ENCODE results near the gene ZNF747.
"Not testable (repeated sequence)": the region's sequence is repeated elsewhere in the genome, so short reads cannot be mapped to it uniquely, and the experiment has no call there.

The ZNF747 gene

DNA sequence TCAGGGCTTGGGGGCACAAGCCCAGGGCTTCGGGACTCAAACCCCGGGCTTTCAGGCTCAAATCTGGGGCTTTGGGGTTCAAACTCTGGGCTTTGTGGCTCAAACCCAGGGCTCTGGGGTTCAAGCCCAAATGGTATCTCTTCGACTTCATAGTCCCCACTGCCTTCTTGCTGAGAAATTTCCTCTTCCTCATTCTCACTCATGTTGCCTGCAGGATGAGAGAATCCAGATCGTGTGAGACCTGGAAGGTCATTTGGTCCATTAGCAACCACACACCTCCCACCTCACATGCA is 8.9 kb downstream of the ZNF747 start:
- Histone ChIP-seq H3K4me3 (ENCODE audit: low read depth in 1 of 2, low read length in 2 of 2) (peak overlapping the region; percentile 75 to 77), H3K36me3 (ENCODE audit: control insufficient read depth in 1 of 2, insufficient read depth in 2 of 2, low read length in 2 of 2) (peaks cover 0 to 11% of the 10 kb centered on the region in 2 donors), H3K9ac (ENCODE audit: low read depth in 1 of 2, low read length in 2 of 2) (peak overlapping the region; percentile 68 to 72), H3K27ac (ENCODE audit: low read depth, low read length) (peak overlapping the region; percentile 65), H3K4me1 (ENCODE audit: control insufficient read depth in 1 of 2, insufficient read depth in 2 of 2, low read length in 2 of 2) (peaks cover 29 to 51% of the 10 kb centered on the region in 2 donors), H3K27me3 (ENCODE audit: control insufficient read depth in 1 of 2, insufficient read depth in 2 of 2, low read length in 2 of 2) (no peaks in the 10 kb centered on the region), H3K9me3 (ENCODE audit: control insufficient read depth in 1 of 2, low read length in 2 of 2) (no peaks in the 10 kb centered on the region)

DNA sequence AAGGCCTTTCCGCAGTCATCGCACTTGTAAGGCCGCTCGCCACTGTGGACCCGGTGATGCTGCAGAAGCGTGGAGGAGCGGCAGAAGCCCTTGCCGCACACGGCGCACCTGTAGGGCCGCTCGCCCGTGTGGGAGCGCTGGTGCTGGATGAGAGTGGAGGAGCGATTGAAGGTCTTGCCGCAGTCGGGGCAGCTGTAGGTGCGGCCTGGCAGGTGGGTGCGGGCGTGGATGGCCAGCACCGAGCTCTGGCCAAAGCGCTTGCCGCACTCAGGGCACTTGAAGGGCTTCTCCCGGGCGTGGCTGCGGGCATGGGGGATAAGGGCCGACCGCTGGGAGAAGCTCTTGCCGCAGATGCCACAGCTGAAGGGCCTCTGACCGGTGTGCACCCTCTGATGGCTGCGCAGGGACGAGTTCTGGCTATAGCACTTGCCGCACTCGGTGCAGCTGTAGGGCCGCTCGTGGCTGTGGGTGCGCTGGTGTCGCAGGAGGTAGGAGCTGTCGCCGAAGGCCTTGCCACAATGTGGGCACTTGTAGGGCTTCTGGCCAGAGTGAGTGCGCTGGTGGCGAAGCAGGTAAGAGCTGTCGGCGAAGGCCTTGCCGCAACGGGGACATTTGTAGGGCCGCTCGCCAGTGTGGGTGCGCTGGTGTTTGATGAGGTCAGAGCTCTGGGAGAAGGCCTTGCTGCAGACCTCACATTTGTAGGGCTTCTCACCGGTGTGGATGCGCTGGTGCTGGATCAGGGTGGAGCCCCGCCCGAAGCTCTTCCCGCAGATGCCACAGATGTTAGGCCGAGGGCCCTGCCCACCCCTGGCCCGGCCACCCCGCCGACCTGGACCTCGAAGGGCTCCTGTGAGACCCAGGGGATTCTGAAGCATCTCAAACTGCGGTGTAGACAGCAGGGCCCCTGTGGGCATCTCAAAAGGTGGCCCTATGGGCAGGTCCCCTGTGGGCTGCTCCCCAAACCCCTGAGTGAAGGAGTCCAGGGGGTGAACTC is 9.8 kb downstream of the ZNF747 start:
- H3K27me3 ChIP-seq (ENCODE audit: control insufficient read depth in 1 of 2, insufficient read depth in 2 of 2, low read length in 2 of 2), result no peaks in the 10 kb centered on the region
- no peak overlapping the region for H3K9ac ChIP-seq (ENCODE audit: low read depth in 1 of 2, low read length in 2 of 2)
- H3K9me3 ChIP-seq (ENCODE audit: control insufficient read depth in 1 of 2, low read length in 2 of 2), result no peaks in the 10 kb centered on the region
- H3K36me3 ChIP-seq (ENCODE audit: control insufficient read depth in 1 of 2, insufficient read depth in 2 of 2, low read length in 2 of 2), result peaks cover 0 to 8% of the 10 kb centered on the region in 2 donors
- H3K4me3 ChIP-seq (ENCODE audit: low read depth in 1 of 2, low read length in 2 of 2), result no peak overlapping the region
- peaks cover 29 to 49% of the 10 kb centered on the region in 2 donors for H3K4me1 ChIP-seq (ENCODE audit: control insufficient read depth in 1 of 2, insufficient read depth in 2 of 2, low read length in 2 of 2)
- no peak overlapping the region for H3K27ac ChIP-seq (ENCODE audit: low read depth, low read length)

DNA sequence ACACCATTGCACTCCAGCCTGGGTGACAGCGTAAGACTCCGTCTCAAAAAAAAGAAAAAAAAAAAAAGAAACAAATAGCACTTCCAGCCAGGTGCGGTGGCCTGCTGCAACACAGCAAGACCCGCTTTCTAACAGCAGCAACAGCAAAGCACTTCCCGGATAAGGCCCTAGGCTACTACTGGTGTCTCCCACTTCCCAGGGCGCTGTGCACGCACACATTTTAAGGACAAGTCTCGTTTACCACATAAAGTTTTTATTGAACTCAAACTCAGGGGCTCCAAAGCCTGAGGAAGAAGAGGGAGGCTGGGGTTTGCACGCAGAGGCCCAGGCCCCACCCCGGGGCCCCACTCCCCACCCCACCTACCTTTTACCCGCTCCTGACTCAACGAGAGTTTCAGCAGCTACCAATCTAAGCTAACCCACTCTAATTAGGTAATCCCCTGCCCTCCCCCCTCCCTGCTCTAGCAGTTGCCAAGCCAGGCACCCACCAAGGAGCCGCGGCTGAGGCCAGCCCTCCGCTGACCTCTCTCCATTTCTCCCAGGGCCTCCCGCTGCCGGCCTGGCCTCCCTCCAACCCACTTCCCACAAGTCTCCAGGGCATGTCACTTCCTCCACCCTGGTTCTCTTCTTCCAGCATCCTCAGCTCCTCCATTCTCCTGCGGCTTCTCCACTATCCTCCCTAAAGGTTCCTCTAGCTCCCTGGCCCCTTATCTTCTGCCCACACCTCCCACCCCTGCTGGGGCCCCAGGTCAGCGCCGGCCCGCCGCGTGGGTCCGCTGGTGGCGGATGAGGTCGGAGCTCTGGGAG is 10.7 kb downstream of the ZNF747 start:
- H3K9me3 ChIP-seq (ENCODE audit: control insufficient read depth in 1 of 2, low read length in 2 of 2), result no peaks in the 10 kb centered on the region
- no peak overlapping the region for H3K9ac ChIP-seq (ENCODE audit: low read depth in 1 of 2, low read length in 2 of 2)
- H3K27ac ChIP-seq (ENCODE audit: low read depth, low read length), result no peak overlapping the region
- H3K4me3 ChIP-seq (ENCODE audit: low read depth in 1 of 2, low read length in 2 of 2), result no peak overlapping the region
- peaks cover 29 to 44% of the 10 kb centered on the region in 2 donors for H3K4me1 ChIP-seq (ENCODE audit: control insufficient read depth in 1 of 2, insufficient read depth in 2 of 2, low read length in 2 of 2)
- H3K27me3 ChIP-seq (ENCODE audit: control insufficient read depth in 1 of 2, insufficient read depth in 2 of 2, low read length in 2 of 2), result no peaks in the 10 kb centered on the region
- peaks cover 0 to 8% of the 10 kb centered on the region in 2 donors for H3K36me3 ChIP-seq (ENCODE audit: control insufficient read depth in 1 of 2, insufficient read depth in 2 of 2, low read length in 2 of 2)

DNA sequence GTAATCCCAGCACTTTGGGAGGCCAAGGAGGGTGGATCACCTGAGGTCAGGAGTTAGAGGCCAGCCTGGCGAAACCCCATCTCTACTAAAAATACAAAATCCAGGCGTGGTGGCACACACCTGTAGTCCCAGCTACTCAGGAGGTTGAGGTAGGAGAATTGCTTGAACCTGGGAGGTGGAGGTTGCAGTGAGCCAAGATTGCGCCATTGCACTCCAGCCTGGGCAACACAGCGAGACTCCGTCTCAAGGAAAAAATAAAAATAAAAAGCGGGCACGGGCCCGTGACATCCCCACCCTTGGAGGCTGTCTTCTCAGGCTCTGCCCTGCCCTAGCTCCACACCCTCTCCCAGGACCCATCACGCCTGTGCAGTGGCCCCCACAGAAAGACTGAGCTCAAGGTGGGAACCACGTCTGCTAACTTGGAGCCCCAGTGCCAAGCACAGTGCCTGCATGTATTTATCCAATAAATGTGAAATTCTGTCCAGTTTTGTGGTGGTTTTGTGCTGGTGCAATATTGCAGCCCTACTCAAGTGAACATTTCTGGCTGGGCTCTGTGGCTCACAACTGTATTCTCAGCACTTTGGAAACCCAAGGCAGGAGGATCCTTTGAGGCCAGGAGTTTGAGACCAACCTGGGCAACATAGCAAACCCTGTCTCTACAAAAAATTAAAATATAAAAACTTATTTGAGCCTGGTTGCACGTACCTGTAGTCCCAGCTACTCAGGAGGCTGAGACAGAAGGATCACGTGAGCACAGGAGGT is 11.8 kb downstream of the ZNF747 start:
- H3K27ac ChIP-seq (ENCODE audit: low read depth, low read length); H3K9me3 ChIP-seq (ENCODE audit: control insufficient read depth in 1 of 2, low read length in 2 of 2); H3K4me3 ChIP-seq (ENCODE audit: low read depth in 1 of 2, low read length in 2 of 2); H3K27me3 ChIP-seq (ENCODE audit: control insufficient read depth in 1 of 2, insufficient read depth in 2 of 2, low read length in 2 of 2); H3K9ac ChIP-seq (ENCODE audit: low read depth in 1 of 2, low read length in 2 of 2); H3K36me3 ChIP-seq (ENCODE audit: control insufficient read depth in 1 of 2, insufficient read depth in 2 of 2, low read length in 2 of 2): not testable (repeated sequence)
- peaks cover 26 to 34% of the 10 kb centered on the region in 2 donors for H3K4me1 ChIP-seq (ENCODE audit: control insufficient read depth in 1 of 2, insufficient read depth in 2 of 2, low read length in 2 of 2)

DNA sequence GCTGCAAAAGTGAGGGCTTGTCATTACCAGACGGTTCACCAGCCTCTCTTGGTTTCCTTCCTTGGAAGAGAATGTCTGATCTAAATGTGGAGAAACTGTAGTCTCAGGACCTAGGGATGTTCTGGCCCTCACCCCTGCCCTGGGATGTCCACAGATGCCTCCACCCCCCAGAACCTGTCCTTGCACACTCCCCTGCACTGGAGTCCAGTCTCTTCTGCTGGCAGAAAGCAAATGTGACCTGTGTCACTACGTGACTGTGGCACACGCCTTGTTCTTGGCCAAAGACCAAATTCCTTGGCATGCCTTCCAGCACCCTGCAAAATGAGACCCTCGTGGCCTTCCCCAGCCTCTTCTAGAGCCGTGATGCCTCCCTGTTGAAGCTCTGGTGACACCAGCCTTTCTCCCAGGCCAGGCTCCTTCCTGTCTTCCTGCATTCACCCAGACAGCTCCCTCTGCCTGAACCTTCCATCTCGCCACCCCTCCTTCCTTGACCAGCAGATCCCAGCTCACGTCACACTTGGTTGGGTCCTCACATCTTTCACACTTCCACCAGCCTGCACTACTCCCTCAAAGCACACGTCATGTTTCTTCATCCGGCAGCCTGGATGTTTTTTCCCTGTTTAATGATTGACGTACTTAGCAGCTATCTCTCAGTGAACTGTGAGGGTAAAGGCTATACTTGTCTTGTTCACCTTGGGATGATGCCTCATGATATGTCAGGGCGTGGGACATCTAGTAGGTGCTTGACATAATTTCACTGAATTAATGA is 12.6 kb downstream of the ZNF747 start:
- no peaks in the 10 kb centered on the region for H3K9me3 ChIP-seq (ENCODE audit: control insufficient read depth in 1 of 2, low read length in 2 of 2)
- peak overlapping the region; percentile 41 for H3K27ac ChIP-seq (ENCODE audit: low read depth, low read length)
- H3K9ac ChIP-seq (ENCODE audit: low read depth in 1 of 2, low read length in 2 of 2), result no peak overlapping the region
- H3K36me3 ChIP-seq (ENCODE audit: control insufficient read depth in 1 of 2, insufficient read depth in 2 of 2, low read length in 2 of 2), result peaks cover 0 to 11% of the 10 kb centered on the region in 2 donors
- peaks cover 21 to 29% of the 10 kb centered on the region in 2 donors for H3K4me1 ChIP-seq (ENCODE audit: control insufficient read depth in 1 of 2, insufficient read depth in 2 of 2, low read length in 2 of 2)
- H3K27me3 ChIP-seq (ENCODE audit: control insufficient read depth in 1 of 2, insufficient read depth in 2 of 2, low read length in 2 of 2), result no peaks in the 10 kb centered on the region
- no peak overlapping the region for H3K4me3 ChIP-seq (ENCODE audit: low read depth in 1 of 2, low read length in 2 of 2)

DNA sequence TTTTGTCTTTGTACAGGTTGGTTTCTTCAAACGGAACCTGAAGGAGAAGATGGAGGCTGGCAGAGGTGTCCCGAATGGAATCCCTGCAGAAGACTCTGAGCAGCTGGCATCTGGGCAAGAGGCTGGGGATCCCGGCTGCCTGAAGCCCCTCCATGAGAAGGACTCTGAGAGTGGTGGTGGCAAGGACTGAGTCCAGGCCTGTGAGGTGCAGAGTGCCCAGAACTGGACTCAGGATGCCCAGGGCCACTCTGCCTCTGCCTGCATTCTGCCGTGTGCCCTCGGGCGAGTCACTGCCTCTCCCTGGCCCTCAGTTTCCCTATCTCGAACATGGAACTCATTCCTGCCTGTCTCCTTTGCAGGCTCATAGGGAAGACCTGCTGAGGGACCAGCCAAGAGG is 13.2 kb downstream of the ZNF747 start:
- Histone ChIP-seq H3K27me3 (ENCODE audit: control insufficient read depth in 1 of 2, insufficient read depth in 2 of 2, low read length in 2 of 2) (no peaks in the 10 kb centered on the region), H3K9me3 (ENCODE audit: control insufficient read depth in 1 of 2, low read length in 2 of 2) (no peaks in the 10 kb centered on the region), H3K36me3 (ENCODE audit: control insufficient read depth in 1 of 2, insufficient read depth in 2 of 2, low read length in 2 of 2) (peaks cover 0 to 14% of the 10 kb centered on the region in 2 donors), H3K27ac (ENCODE audit: low read depth, low read length) (no peak overlapping the region), H3K9ac (ENCODE audit: low read depth in 1 of 2, low read length in 2 of 2) (peak overlapping the region in 1 of 2 donors; percentile 12), H3K4me1 (ENCODE audit: control insufficient read depth in 1 of 2, insufficient read depth in 2 of 2, low read length in 2 of 2) (peaks cover 21 to 29% of the 10 kb centered on the region in 2 donors), H3K4me3 (ENCODE audit: low read depth in 1 of 2, low read length in 2 of 2) (no peak overlapping the region)

DNA sequence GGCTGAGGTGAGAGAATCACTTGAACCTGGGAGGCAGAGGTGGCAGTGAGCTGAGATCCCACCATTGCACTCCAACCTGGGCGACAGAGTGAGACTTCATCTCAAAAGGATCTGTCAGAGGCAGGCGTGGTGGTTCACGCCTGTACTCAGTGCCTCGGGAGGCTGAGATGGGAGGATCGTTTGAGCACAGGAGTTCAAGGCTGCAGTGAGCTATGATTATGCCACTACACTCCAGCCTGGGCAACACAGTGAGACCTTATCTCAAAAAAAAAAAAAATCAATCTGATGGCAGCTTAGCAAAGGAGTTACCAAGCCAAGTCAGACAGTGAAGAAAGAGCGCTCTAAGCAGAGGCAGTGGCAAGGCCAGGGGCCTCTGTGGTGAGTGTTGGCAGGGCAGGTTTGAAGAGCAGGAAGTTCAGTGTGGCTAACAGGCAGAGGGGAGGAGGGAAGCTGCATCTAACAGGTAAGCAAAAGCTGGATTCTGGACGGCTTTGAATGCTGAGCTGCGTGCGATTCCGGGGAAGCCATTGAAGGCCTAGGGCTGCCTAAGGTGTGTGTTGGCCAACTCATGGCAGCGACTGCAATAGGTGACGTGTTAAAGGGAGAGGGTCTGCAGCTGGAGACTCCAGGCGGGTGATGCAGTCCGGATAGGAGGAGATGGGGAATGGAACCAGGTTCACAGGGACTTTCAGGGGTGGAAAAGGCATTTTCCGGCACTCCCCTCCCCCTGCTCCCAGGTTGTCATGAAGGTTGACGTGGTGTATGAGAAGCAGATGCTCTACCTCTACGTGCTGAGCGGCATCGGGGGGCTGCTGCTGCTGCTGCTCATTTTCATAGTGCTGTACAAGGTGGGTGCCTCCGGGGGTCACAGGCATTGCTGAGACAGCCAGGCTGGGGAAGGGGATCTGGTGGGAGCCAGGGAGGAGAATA is 15.3 kb downstream of the ZNF747 start:
- Histone ChIP-seq H3K9ac (ENCODE audit: low read depth in 1 of 2, low read length in 2 of 2) (no peak overlapping the region), H3K4me1 (ENCODE audit: control insufficient read depth in 1 of 2, insufficient read depth in 2 of 2, low read length in 2 of 2) (peaks cover 12 to 16% of the 10 kb centered on the region in 2 donors), H3K9me3 (ENCODE audit: control insufficient read depth in 1 of 2, low read length in 2 of 2) (no peaks in the 10 kb centered on the region), H3K27me3 (ENCODE audit: control insufficient read depth in 1 of 2, insufficient read depth in 2 of 2, low read length in 2 of 2) (no peaks in the 10 kb centered on the region), H3K27ac (ENCODE audit: low read depth, low read length) (no peak overlapping the region), H3K4me3 (ENCODE audit: low read depth in 1 of 2, low read length in 2 of 2) (no peak overlapping the region), H3K36me3 (ENCODE audit: control insufficient read depth in 1 of 2, insufficient read depth in 2 of 2, low read length in 2 of 2) (peaks cover 0 to 6% of the 10 kb centered on the region in 2 donors)

DNA sequence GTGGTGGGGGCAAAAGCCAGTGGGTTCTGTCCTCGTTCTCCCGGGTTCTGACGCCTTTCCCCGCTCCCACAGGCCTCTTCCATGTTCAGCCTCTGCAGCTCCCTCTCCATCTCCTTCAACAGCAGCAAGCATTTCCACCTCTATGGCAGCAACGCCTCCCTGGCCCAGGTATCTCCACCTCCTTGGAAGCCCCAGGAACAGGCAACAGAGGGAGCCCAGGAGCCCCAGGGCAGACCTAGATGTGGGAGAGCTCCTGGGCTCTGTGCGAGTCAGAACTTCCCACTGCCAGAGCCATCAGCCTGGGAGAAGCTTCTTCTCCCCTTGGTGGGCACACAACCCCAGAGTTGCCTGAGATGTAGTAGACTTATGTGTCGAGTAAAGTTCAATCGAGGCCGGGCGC is 16.1 kb downstream of the ZNF747 start:
- Histone ChIP-seq H3K27me3 (ENCODE audit: control insufficient read depth in 1 of 2, insufficient read depth in 2 of 2, low read length in 2 of 2) (no peaks in the 10 kb centered on the region), H3K27ac (ENCODE audit: low read depth, low read length) (no peak overlapping the region), H3K4me1 (ENCODE audit: control insufficient read depth in 1 of 2, insufficient read depth in 2 of 2, low read length in 2 of 2) (peaks cover 12 to 16% of the 10 kb centered on the region in 2 donors), H3K9me3 (ENCODE audit: control insufficient read depth in 1 of 2, low read length in 2 of 2) (no peaks in the 10 kb centered on the region), H3K4me3 (ENCODE audit: low read depth in 1 of 2, low read length in 2 of 2) (no peak overlapping the region), H3K36me3 (ENCODE audit: control insufficient read depth in 1 of 2, insufficient read depth in 2 of 2, low read length in 2 of 2) (peaks cover 0 to 11% of the 10 kb centered on the region in 2 donors), H3K9ac (ENCODE audit: low read depth in 1 of 2, low read length in 2 of 2) (no peak overlapping the region)

Data from duodenal mucosa (tissue), 2 donors.